PFSK-1 (cell line): ENCODE results near the gene SH3GL1.

Source experiments
- POLR2AphosphoS5 ChIP-seq: IDR thresholded peaks from 2 replicates; pipeline ENCODE4 v1.6.1; 2012; ENCODE audit warnings: low read depth, mild to moderate bottlenecking, control low read depth, low read length, moderate library complexity
- SIN3A ChIP-seq: IDR thresholded peaks from 2 replicates; pipeline ENCODE4 v1.6.1; 2012; ENCODE audit warnings: mild to moderate bottlenecking, low read length, moderate library complexity, borderline replicate concordance; ENCODE audit not compliant: insufficient read depth

GRCh38 chr19:4313847-4314490 lies 86.4 kb downstream of the SH3GL1 start:
- TF ChIP-seq POLR2AphosphoS5 (no peak), SIN3A (no peak)
